ENCODE results near the gene DTNBP1.

DNA sequence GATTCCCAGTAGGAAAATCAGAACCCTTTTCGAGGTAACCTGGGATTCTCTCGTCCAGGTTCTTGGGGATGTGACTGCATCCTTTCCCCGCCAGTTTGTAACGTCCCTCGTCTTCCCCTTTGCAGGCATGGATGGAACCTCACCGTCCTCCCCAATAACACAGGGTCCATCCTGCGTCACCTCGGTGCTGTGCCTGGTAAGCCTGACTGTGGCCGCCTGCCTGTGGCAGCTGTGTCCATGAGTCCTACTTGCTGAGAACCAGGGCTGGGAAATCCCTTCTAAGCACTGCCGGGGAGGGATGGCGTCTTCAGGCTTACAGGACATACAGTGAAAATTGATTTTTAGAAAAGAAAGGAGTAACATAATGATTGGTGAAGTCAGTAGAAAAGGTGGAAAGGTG, 155.6 kb downstream of the DTNBP1 start:
- TF ChIP-seq POLR2A (IDR thresholded peaks at IDR 0.05; ENCODE audit: low read length) (no peak), GATA1 (IDR thresholded peaks at IDR 0.05; ENCODE audit: low read depth, low read length) (no peak)

Data from erythroblast (primary cell).